K562 treated with DMSO at 1 percent for 48 hours (cell line): Measurements from ENCODE around the gene PAQR9. TPM values are rescaled to one million over a fixed set of nuclear protein-coding genes. Genes with fewer than 3 reads are reported as not detected.

Source experiments
- total RNA-seq: library from RNA; unstranded; fragments of 300-600 nt; gene quantifications from 2 replicates; pipeline ENCODE4 v1.2.3, GENCODE V29; 2022; ENCODE audit warnings: low replicate concordance; ENCODE audit errors: extremely low read depth

PAQR9 gene, protein sequence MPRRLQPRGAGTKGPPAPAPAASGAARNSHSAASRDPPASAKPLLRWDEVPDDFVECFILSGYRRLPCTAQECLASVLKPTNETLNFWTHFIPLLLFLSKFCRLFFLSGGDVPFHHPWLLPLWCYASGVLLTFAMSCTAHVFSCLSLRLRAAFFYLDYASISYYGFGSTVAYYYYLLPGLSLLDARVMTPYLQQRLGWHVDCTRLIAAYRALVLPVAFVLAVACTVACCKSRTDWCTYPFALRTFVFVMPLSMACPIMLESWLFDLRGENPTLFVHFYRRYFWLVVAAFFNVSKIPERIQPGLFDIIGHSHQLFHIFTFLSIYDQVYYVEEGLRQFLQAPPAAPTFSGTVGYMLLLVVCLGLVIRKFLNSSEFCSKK
- not detected in 2 replicates for total RNA-seq

DNA sequence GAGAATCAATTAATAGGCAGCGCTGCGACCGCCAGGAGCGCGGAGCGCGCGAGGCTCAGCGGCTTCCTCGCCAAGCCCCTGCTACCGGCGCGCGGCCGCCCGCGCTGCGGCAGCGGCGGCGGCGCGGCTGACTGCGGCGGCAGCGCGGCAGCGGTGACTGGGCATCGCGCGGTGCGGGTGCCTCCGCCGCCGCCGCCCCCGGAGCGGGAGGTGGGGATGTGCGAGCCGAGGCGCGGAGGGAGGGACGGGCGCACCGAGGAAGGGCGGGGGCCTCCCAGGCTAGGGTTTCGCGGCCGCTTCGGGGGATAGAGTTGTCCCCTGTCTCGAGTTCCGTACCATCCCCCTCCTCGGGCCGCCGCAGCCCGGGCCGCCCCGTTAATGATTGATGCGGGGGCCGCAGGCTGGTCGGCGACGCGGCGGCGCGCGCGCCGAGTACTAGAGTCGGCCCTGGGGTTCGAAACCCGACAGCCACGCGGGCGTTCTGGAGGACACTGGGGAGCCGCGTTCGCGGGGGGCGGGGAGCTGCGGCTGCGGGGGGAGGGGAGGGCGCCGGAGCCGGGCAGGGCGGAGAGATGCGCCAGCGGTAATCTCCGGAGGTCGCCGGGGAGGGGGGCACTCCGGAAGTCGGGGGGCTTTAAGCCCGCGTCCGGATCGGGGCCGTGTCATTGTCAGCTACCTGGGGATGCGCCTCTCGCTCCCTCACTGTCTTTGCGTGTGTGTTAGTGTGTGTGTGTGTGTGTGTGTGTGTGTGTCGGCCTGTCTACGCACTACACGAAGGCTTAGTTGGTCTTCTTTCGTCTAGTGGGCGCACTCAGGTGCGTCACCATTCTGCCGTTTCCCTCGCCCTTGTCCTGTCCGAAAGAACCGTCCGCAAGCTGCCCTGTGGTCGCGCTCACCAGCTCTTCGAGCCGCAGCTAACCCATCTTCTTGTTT is at the start of gene PAQR9:
TSS of gene PAQR9 (minus strand) at position 159 of the 933 bp plus-strand sequence. CDS start 338 bp downstream, outside the sequence.

DNA sequence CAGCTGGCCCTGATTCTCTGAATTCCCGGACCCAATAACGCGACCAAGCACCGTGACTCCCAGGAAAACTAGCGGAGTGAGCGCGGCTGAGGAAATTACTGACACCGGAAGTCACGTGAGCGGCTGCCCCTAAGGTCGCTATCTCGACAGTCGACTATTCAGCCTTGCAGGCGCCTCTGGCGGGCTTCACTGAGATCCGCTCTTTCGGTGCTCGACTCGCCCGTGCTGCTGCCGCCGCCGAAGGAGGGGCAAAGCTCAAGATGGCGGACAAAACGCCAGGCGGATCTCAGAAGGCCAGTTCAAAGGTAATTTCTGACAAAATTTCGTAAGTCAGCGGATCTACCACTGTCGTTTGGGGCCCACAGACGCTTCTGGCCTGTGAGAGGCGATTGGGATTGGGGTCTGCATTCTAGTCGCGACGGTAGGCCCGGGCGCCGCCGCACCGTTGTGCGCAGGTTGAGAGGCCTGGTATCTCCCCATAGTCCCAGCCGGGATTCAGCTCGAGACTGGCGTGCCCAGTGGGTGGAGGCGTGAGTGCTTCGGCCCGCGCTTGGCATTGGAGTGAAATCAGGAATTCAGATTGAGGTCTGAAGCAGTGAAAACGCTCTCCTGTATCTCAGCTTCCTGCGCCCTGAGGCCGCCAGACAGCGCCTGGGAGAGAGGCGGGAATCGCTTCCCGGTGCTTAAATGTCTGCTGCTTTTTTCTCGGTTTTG is 38.1 kb upstream of the PAQR9 start, which contains the start of gene U2SURP:
TSS of gene U2SURP (plus strand) at position 202 of the 714 bp plus-strand sequence. CDS start at position 261, 59 bp downstream.

Other genes with a start within 250 kb of the PAQR9 start
- not detected in 2 replicates for gene TRPC1, start 239.6 kb downstream of the PAQR9 start, total RNA-seq
- gene PCOLCE2, start 74.6 kb downstream of the PAQR9 start, total RNA-seq = not detected in 2 replicates
- gene U2SURP, start 37.9 kb upstream of the PAQR9 start, total RNA-seq = not detected in 2 replicates
- not detected in 2 replicates for gene CHST2, start 156.1 kb upstream of the PAQR9 start, total RNA-seq